NCI-H187 (cell line): ENCODE data around the gene PTTG1IP.

Source experiments
- DNase-seq, 2 experiments: peaks; one replicate each; lab custom pipeline; 2025; lab: John Stamatoyannopoulos, UW

Gene PTTG1IP

DNA sequence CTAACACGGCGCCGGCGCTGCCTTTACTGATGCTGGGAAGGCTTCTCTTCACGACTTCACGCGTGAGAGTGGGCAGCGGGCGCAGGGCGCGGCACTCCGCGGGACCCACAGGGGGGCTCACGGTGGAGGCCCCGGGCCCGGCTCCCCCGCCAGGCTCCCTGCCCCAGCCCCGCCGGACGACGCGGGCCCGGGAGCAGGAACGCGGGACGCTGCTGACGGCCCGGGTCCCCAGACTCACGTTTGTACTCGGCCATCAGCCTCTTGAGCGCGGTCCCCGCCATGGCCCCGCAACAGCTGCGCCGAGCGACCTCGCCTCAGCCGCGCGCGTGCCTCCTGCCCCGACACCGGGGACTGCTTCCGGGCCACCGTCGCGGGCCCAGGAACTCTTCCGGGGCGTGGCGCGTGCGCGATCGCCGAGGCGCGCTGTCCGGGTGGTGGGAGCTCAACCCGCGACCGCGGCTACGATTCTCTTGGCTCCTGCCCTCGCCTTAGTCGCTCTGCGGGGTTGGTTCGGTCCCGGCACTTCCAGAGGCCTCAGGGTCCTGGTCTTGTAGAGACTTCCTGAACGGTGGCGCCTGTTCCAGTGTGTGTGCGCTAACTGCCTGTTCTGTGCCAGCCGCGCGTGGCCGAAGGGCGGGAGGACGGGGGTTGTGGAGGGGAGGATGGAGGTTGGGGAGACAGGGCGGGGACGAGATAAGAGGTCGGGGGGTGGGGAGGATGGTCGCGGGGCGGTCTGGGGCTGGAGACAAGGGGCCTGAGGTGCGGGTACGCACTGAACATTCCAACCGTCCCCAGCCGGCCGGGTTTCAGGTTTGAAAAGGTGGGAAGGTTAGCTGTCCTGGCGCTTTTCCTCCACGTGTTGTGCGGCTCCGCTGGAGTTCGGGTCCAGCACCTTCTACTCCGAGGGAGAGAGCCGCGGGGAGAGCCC is 71.8 kb downstream of the PTTG1IP start, which contains the start of gene UBE2G2:
Gene UBE2G2, minus strand, starts transcription at position 353 of the 928 bp plus-strand sequence. Its CDS starts 72 bp downstream, at position 281.
- DNase-seq, result peak; percentile 79 to 80

DNA sequence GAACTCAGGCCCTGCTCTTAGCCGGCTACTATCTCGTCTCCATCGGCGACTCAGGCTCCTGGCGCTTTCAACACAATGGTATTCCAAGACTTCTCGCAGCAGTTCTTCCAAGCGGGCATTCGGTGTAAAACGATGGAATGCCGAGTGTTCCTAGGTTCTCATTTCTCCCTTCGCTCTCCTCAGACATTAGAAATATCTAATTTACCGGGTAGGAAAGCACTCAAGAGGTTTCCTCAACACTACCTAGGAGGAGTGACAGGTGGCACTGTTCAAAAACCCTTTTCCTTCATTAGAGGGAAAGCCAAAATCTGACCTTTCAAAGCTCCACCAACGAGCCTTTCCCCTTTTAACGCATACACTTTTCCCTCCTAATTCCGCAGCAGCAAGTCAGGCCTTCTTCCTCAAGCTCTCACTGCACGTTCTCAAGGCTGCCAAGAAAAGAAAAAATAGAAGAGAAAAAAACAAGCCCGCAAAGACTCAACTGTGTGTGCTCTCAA is 72.5 kb downstream of the PTTG1IP start:
- DNase-seq, result no peak

DNA sequence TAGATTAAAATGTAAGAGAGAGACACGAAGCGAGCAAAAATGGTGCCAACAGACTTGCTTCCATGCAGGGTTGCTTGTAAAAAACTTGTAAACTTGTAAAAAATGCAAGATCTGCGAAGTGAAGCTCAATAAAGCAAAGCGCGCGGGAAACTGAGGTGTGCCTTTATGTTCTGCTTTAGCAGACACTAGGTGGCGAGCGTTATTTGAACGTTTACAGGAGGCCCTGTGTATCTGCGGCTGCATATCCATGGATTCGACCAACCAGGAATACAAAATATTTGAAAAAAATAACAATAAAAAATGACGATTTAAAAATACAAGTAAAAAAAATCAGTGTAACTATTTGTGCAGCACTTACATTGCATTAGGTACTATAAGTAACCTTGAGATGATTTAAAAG is 73.4 kb downstream of the PTTG1IP start:
- no peak for DNase-seq

DNA sequence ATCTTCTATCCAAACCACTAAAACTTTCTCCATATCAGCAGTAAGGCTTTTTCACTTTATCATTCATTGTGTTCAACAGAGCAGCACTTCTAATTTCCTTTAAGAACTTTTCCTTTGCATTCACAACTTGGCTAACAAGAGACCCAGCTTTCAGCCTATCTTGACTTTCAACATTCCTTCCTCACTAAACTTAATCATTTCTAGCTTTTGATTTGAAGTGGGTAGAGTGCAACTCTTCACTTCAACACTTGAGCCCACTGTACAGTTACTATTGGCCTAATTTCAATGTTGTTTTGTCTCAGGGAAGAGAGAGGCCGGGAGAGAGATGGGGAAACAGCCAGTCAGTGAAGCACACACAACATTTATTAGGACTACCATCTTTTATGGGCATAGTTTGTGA is 73.8 kb downstream of the PTTG1IP start:
- no peak for DNase-seq
